Neural progenitor cell (in vitro differentiated cells): ENCODE measurements around the gene RHBDL1.

Source experiments
- CTCF ChIP-seq: fragments of 200-600 bp; sonication (generic); IDR thresholded peaks from 2 replicates; pipeline ENCODE4 v1.5.1; 2017; ENCODE audit warnings: antibody characterized with exemption, mild to moderate bottlenecking
- EZH2 ChIP-seq: fragments of 200-600 bp; sonication (generic); IDR thresholded peaks from 2 replicates; pipeline ENCODE4 v1.6.1; 2017; ENCODE audit warnings: antibody characterized with exemption, mild to moderate bottlenecking, moderate library complexity
- EZH2phosphoT487 ChIP-seq: fragments of 200-600 bp; sonication (generic); IDR thresholded peaks from 2 replicates; pipeline ENCODE4 v1.6.1; 2017; ENCODE audit warnings: antibody characterized with exemption

DNA sequence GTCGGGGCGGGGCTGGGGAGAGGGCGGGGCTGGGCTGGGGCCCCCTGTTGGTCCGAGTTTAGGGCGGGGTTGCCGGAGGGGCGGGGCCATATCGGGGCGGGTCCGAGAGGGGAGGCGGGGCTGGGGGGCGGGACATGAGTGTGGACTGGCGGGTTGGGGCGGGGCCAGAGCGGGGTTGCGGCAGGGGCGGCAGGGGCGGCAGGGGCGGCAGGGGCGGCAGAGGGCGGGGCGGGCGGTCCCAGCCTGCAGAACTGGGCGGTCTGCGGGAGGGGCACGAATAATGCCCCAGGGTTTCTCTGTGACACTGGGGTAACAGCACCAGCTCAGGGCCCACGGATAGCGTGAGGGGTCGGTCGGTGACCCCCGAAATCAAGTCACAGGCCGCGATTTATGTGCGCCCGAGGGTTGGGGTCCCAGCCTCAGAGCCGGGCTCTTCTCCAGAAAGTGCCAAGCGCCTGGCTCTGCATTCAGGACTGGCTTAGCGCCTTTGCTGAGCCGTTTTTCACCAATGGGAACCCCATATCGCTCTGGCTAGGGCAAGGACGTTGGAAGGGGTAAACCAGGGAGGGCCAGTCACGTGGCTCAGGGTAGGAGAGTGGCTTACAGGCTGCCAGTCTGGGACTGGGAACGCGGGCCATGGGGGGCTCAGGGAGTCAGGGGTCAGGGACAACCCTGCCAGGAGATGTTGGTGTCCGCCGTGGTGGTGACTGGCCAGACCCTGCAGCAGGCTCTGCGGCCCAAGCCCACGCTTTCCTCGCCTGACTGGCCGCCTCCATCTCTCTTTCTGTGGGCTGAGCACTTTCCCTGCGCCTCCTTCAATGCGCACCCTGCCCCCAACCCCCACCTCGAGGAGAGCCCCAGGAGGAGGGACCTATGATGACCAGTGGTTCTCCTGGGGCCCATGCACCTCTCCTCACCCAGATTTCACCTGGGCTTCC, 38.1 kb upstream of the RHBDL1 start:
- TF ChIP-seq CTCF (no peak), EZH2 (no peak), EZH2phosphoT487 (no peak)
